SH-SY5Y (cell line): Measurements from ENCODE around the gene AK5.

Experiments
- GATA2 ChIP-seq: IDR thresholded peaks from 2 replicates; pipeline ENCODE4 v1.6.1; 2011; ENCODE audit warnings: mild to moderate bottlenecking, low read depth, low read length
- GATA3 ChIP-seq: IDR thresholded peaks from 2 replicates; pipeline ENCODE4 v1.6.1; 2011; ENCODE audit warnings: low read depth, mild to moderate bottlenecking, low read length, moderate library complexity

- TF ChIP-seq GATA2 (no peak), GATA3 (no peak)
These were observed 119.0 kb downstream of the AK5 start for GRCh38 chr1:77400781-77401180.
